Measurements from ENCODE around the gene KLHDC2.

- TF ChIP-seq REST (tag by site-specific recombination; IDR thresholded peaks at IDR 0.05) (no peak), ZNF138 (tag by site-specific recombination; IDR thresholded peaks at IDR 0.05; ENCODE audit: borderline replicate concordance) (no peak), CTCF (tag by site-specific recombination; IDR thresholded peaks at IDR 0.05) (no peak), TCF7L2 (IDR thresholded peaks at IDR 0.05; ENCODE audit: borderline replicate concordance, low read depth, low read length) (no peak), PBX3 (CRISPR knock-in tag; IDR thresholded peaks at IDR 0.05) (no peak), ZNF214 (tag by site-specific recombination; IDR thresholded peaks at IDR 0.05; ENCODE audit: borderline replicate concordance) (no peak), ZNF184 (tag by site-specific recombination; IDR thresholded peaks at IDR 0.05) (no peak), ZNF24 (tag by site-specific recombination; IDR thresholded peaks at IDR 0.05) (no peak)
These were observed 1.2 kb downstream of the KLHDC2 start for GRCh38 chr14:49769171-49769570.
